H9 (cell line): Measurements from ENCODE around the gene PLAAT1. TPM values are rescaled to one million over a fixed set of nuclear protein-coding genes. Genes with fewer than 3 reads are reported as not detected.

Experiments used
- DNase-seq: peaks from one replicate; pipeline ENCODE4 v3.0.0-alpha.2; 2017
- H2AFZ ChIP-seq: one replicate; pipeline ENCODE4 v1.6.1; 2013; ENCODE audit warnings: mild to moderate bottlenecking, low read length, control low read depth, moderate library complexity
- H2AK5ac ChIP-seq: 2 replicates; pipeline ENCODE4 v1.6.1; 2013; ENCODE audit warnings: low read length, control low read depth, mixed read lengths; ENCODE audit not compliant: insufficient read length
- H2BK120ac ChIP-seq: one replicate; pipeline ENCODE4 v1.6.1; 2013; ENCODE audit warnings: low read depth, mild to moderate bottlenecking, low read length, control low read depth, inconsistent platforms; ENCODE audit not compliant: poor library complexity, severe bottlenecking
- H2BK12ac ChIP-seq: 2 replicates; pipeline ENCODE4 v1.6.1; 2013; ENCODE audit warnings: low read length, control low read depth, mixed read lengths, low read depth; ENCODE audit not compliant: insufficient read length
- H2BK15ac ChIP-seq: 2 replicates; pipeline ENCODE4 v1.6.1; 2013; ENCODE audit warnings: low read depth, low read length, control low read depth
- H2BK20ac ChIP-seq: one replicate; pipeline ENCODE4 v1.6.1; 2013; ENCODE audit warnings: low read depth, mild to moderate bottlenecking, low read length, control low read depth, inconsistent platforms; ENCODE audit not compliant: poor library complexity, severe bottlenecking
- H2BK5ac ChIP-seq: 2 replicates; pipeline ENCODE4 v1.6.1; 2013; ENCODE audit warnings: low read length, control low read depth, mixed read lengths; ENCODE audit not compliant: insufficient read length
- H3K14ac ChIP-seq: 2 replicates; pipeline ENCODE4 v1.6.1; 2013; ENCODE audit warnings: low read length, control low read depth; ENCODE audit not compliant: insufficient read depth
- H3K18ac ChIP-seq: 2 replicates; pipeline ENCODE4 v1.6.1; 2013; ENCODE audit warnings: low read depth, mild to moderate bottlenecking, mixed read lengths, low read length, control low read depth; ENCODE audit not compliant: insufficient read length
- H3K23ac ChIP-seq: 2 replicates; pipeline ENCODE4 v1.6.1; 2013; ENCODE audit warnings: low read length, control low read depth, mixed read lengths, low read depth; ENCODE audit not compliant: insufficient read length
- H3K23me2 ChIP-seq: 2 replicates; pipeline ENCODE4 v1.6.1; 2013; ENCODE audit warnings: low read depth, mild to moderate bottlenecking, mixed read lengths, low read length, control low read depth; ENCODE audit not compliant: insufficient read length, poor library complexity, severe bottlenecking
- H3K27ac ChIP-seq: 2 replicates; pipeline ENCODE4 v1.5.1; 2013; ENCODE audit warnings: low read length, control low read depth, mixed read lengths, low read depth; ENCODE audit not compliant: insufficient read length
- H3K27me3 ChIP-seq: 2 replicates; pipeline ENCODE4 v1.6.1; 2013; ENCODE audit warnings: low read length, control low read depth, inconsistent platforms; ENCODE audit not compliant: insufficient read depth
- H3K4ac ChIP-seq: 2 replicates; pipeline ENCODE4 v1.6.1; 2013; ENCODE audit warnings: low read depth, mild to moderate bottlenecking, control low read depth, inconsistent platforms, low read length, moderate library complexity
- H3K4me1 ChIP-seq: 2 replicates; pipeline ENCODE4 v1.6.1; 2013; ENCODE audit warnings: low read length, control low read depth, inconsistent platforms; ENCODE audit not compliant: insufficient read depth
- H3K4me2 ChIP-seq: 2 replicates; pipeline ENCODE4 v1.6.1; 2013; ENCODE audit warnings: low read length, control low read depth, mixed read lengths; ENCODE audit not compliant: insufficient read length, insufficient read depth
- H3K56ac ChIP-seq: 2 replicates; pipeline ENCODE4 v1.6.1; 2013; ENCODE audit warnings: low read depth, mild to moderate bottlenecking, mixed read lengths, low read length, control low read depth; ENCODE audit not compliant: insufficient read length
- H3K79me1 ChIP-seq: 2 replicates; pipeline ENCODE4 v1.6.1; 2013; ENCODE audit warnings: low read depth, mild to moderate bottlenecking, moderate library complexity, low read length, control low read depth, inconsistent platforms; ENCODE audit not compliant: insufficient read depth, poor library complexity, severe bottlenecking
- H3K79me2 ChIP-seq: 2 replicates; pipeline ENCODE4 v1.6.1; 2013; ENCODE audit warnings: low read length, control low read depth, inconsistent platforms; ENCODE audit not compliant: insufficient read depth
- H3K9ac ChIP-seq: 2 replicates; pipeline ENCODE4 v1.6.1; 2013; ENCODE audit warnings: low read length, control low read depth, mixed read lengths; ENCODE audit not compliant: insufficient read length; ENCODE audit errors: extremely low read depth
- H3K9me3 ChIP-seq: one replicate; pipeline ENCODE4 v1.6.1; 2013; ENCODE audit warnings: low read depth, low read length, inconsistent platforms; ENCODE audit not compliant: control insufficient read depth
- H3T11ph ChIP-seq: one replicate; pipeline ENCODE4 v1.6.1; 2013; ENCODE audit warnings: mild to moderate bottlenecking, low read length, control low read depth, inconsistent platforms
- H4K20me1 ChIP-seq: one replicate; pipeline ENCODE4 v1.6.1; 2013; ENCODE audit not compliant: control insufficient read depth, insufficient read length, insufficient read depth
- H4K5ac ChIP-seq: 2 replicates; pipeline ENCODE4 v1.6.1; 2013; ENCODE audit warnings: low read depth, mild to moderate bottlenecking, mixed read lengths, low read length, control low read depth; ENCODE audit not compliant: insufficient read length
- H4K8ac ChIP-seq: replicated peaks from 2 replicates; pipeline ENCODE4 v1.6.1; 2013; ENCODE audit warnings: low read length, control low read depth, mixed read lengths, low read depth; ENCODE audit not compliant: insufficient read length
- H4K91ac ChIP-seq: 2 replicates; pipeline ENCODE4 v1.6.1; 2013; ENCODE audit warnings: low read depth, mild to moderate bottlenecking, moderate library complexity, mixed read lengths, low read length, control low read depth; ENCODE audit not compliant: insufficient read length
- H3K27ac Mint-ChIP-seq, 3 experiments: 2 replicates in 2 of 3; 3 replicates in 1 of 3; pipeline ENCODE4 v1.8.0; 2020 to 2021; ENCODE audit warnings: mixed read lengths in 3 of 3, mild to moderate bottlenecking in 1 of 3, moderate library complexity in 1 of 3
- H3K27me3 Mint-ChIP-seq: 2 replicates; pipeline ENCODE4 v1.8.0; 2021; ENCODE audit warnings: low read depth, mild to moderate bottlenecking, moderate library complexity, mixed read lengths
- H3K36me3 Mint-ChIP-seq, 3 experiments: 2 replicates in 2 of 3; 3 replicates in 1 of 3; pipeline ENCODE4 v1.8.0; 2020 to 2021; ENCODE audit warnings: low read depth in 3 of 3, mixed read lengths in 3 of 3; ENCODE audit not compliant: insufficient read depth in 1 of 3
- H3K4me1 Mint-ChIP-seq, 2 experiments: 2 replicates each; pipeline ENCODE4 v1.8.0; 2020; ENCODE audit warnings: mixed read lengths in 2 of 2
- H3K4me3 Mint-ChIP-seq, 2 experiments: 2 replicates in 1 of 2; 3 replicates in 1 of 2; pipeline ENCODE4 v1.8.0; 2020 to 2021; ENCODE audit warnings: mild to moderate bottlenecking in 2 of 2, mixed read lengths in 2 of 2, moderate library complexity in 1 of 2
- H3K9me3 Mint-ChIP-seq, 2 experiments: 2 replicates in 1 of 2; 3 replicates in 1 of 2; pipeline ENCODE4 v1.8.0; 2020; ENCODE audit warnings: mild to moderate bottlenecking in 2 of 2, mixed read lengths in 2 of 2, moderate library complexity in 1 of 2
- WGBS: extraction: QIAGEN DNeasy Blood & Tissue Kit; methylation state at CpG from one replicate; pipeline ENCODE4 v1.1.7; 2013; ENCODE audit warnings: missing lambda C conversion rate, low lambda C conversion rate, mixed read lengths; ENCODE audit not compliant: insufficient read length; ENCODE audit errors: extremely low coverage; 5-methylcytosine and 5-hydroxymethylcytosine counted together
- total RNA-seq: library from RNA; stranded (reverse); gene quantifications from 2 replicates; pipeline ENCODE4 v1.2.1, GENCODE V29; 2021
- TF ChIP-seq, protein P1 (sequence below): fragments of 200-600 bp; sonication (generic); conservative IDR thresholded peaks from 3 replicates; pipeline ENCODE4 v1.8.0; 2021; ENCODE audit warnings: antibody characterized with exemption, mild to moderate bottlenecking

PLAAT1 gene
- total RNA-seq, 1 experiment from 2014 or later: 4.4 TPM

DNA sequence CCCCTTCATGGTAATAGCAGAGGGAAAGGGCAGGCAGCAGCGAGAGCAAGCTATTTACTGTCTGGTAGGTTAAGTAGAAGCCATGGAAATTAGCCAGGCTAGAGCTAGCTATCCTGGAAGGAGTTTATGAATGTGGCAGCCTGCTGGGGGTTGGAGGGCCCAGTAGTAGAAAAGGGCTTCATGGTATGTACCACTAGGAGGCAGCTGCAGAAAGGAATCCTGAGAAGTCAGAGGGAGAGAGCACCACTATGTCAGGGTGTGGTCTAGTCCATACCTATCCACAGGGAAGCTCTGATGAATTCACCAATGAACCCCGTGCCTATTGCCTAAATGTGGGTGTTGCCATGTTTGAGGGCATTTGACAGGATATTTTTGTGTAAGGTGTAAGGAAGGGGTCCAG lies 55.0 kb downstream of the PLAAT1 start:
- H3K4me3 Mint-ChIP-seq: no peak overlapping the region
- H3K9me3 Mint-ChIP-seq: peaks cover 27 to 36% of the 10 kb centered on the region in 2 experiments
- H3K27ac Mint-ChIP-seq: no peak overlapping the region
- Histone ChIP-seq H3K79me1 (no peaks in the 10 kb centered on the region), H3K4ac (no peak overlapping the region), H3K23me2 (no peaks in the 10 kb centered on the region), H4K8ac (no peak overlapping the region), H3K23ac (no peak overlapping the region), H2AK5ac (no peak overlapping the region), H3K14ac (no peak overlapping the region), H2BK15ac (no peak overlapping the region), H2BK20ac (no peak overlapping the region), H4K5ac (no peak overlapping the region), H3K4me2 (no peak overlapping the region), H3K56ac (no peak overlapping the region), H3K4me1 (no peaks in the 10 kb centered on the region), H2AFZ (no peak overlapping the region), H3K79me2 (no peaks in the 10 kb centered on the region), H2BK12ac (no peak overlapping the region), H3K9ac (no peak overlapping the region), H4K20me1 (no peaks in the 10 kb centered on the region), H3K18ac (no peak overlapping the region), H2BK120ac (no peak overlapping the region), H3T11ph (no peak overlapping the region), H2BK5ac (no peak overlapping the region), H3K9me3 (peaks cover 14% of the 10 kb centered on the region), H3K27me3 (no peaks in the 10 kb centered on the region), H4K91ac (no peak overlapping the region), H3K27ac (no peak overlapping the region)
- peaks cover 6 to 20% (median 9%) of the 10 kb centered on the region in 3 experiments for H3K36me3 Mint-ChIP-seq
- TF ChIP-seq, protein P1, sequence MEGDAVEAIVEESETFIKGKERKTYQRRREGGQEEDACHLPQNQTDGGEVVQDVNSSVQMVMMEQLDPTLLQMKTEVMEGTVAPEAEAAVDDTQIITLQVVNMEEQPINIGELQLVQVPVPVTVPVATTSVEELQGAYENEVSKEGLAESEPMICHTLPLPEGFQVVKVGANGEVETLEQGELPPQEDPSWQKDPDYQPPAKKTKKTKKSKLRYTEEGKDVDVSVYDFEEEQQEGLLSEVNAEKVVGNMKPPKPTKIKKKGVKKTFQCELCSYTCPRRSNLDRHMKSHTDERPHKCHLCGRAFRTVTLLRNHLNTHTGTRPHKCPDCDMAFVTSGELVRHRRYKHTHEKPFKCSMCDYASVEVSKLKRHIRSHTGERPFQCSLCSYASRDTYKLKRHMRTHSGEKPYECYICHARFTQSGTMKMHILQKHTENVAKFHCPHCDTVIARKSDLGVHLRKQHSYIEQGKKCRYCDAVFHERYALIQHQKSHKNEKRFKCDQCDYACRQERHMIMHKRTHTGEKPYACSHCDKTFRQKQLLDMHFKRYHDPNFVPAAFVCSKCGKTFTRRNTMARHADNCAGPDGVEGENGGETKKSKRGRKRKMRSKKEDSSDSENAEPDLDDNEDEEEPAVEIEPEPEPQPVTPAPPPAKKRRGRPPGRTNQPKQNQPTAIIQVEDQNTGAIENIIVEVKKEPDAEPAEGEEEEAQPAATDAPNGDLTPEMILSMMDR: peak; percentile 30; the same call in 2 of the 3 replicates
- no peak for DNase-seq
- no CpG with 5 or more reads among the region's 2 CpGs for WGBS
- H3K27me3 Mint-ChIP-seq: no peaks in the 10 kb centered on the region
- H3K4me1 Mint-ChIP-seq: no peaks in the 10 kb centered on the region
